ENCODE data around the gene SHANK3. TPM values are rescaled to one million over a fixed set of nuclear protein-coding genes. Genes with fewer than 3 reads are reported as not detected.
A peak's percentile ranks its signal among the peaks of the same experiment; 100 is the strongest.

Gene SHANK3
- total RNA-seq, 2 experiments from 2014 or later, result 0.15 TPM; not detected in 1

DNA sequence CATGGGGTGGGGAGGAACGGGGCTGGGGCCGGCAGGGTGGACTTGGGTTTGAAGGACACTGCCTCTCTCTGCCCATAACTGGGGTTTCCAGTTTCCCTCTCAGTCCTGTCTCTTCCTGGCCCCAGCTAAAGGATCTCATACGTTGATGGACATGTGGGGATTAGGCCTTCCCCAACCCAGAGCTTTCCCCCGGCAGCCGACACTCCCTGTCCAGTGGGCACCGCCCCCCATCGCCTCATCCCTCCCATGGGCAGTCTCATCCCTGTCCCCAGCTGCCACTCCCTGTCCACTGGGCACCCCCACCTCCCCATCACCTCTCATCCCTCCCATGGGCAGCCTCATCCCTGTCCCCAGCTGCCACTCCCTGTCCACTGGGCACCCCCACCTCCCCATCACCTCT is 43.2 kb downstream of the SHANK3 start:
- TF ChIP-seq, protein P1, sequence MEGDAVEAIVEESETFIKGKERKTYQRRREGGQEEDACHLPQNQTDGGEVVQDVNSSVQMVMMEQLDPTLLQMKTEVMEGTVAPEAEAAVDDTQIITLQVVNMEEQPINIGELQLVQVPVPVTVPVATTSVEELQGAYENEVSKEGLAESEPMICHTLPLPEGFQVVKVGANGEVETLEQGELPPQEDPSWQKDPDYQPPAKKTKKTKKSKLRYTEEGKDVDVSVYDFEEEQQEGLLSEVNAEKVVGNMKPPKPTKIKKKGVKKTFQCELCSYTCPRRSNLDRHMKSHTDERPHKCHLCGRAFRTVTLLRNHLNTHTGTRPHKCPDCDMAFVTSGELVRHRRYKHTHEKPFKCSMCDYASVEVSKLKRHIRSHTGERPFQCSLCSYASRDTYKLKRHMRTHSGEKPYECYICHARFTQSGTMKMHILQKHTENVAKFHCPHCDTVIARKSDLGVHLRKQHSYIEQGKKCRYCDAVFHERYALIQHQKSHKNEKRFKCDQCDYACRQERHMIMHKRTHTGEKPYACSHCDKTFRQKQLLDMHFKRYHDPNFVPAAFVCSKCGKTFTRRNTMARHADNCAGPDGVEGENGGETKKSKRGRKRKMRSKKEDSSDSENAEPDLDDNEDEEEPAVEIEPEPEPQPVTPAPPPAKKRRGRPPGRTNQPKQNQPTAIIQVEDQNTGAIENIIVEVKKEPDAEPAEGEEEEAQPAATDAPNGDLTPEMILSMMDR (conservative IDR thresholded peaks at IDR 0.05; ENCODE audit: low read length), result no peak
- TF ChIP-seq EZH2phosphoT487 (IDR thresholded peaks at IDR 0.05; ENCODE audit: borderline replicate concordance, low read depth, low read length), result no peak
- Histone ChIP-seq H3K79me2 (ENCODE audit: insufficient read depth, low read depth, low read length) (no peaks in the 10 kb centered on the region), H3K4me3 (ENCODE audit: low read depth, low read length, poor library complexity, severe bottlenecking) (no peak overlapping the region), H2AFZ (ENCODE audit: low read length) (no peak overlapping the region), H3K9me2 (ENCODE audit: insufficient read depth, low read length) (no peaks in the 10 kb centered on the region), H3K4me2 (ENCODE audit: low read length) (no peak overlapping the region), H4K20me1 (ENCODE audit: insufficient read depth, low read length) (no peaks in the 10 kb centered on the region), H3K27ac (ENCODE audit: low read depth, low read length, poor library complexity, severe bottlenecking) (no peak overlapping the region), H3K4me1 (ENCODE audit: insufficient read depth, low read length, poor library complexity, severe bottlenecking) (no peaks in the 10 kb centered on the region), H3K9me3 (ENCODE audit: low read length) (no peaks in the 10 kb centered on the region), H3K36me3 (ENCODE audit: insufficient read depth, low read length) (no peaks in the 10 kb centered on the region)
- no TSS peak for BruUV-seq (replicated peaks)
- ChIA-PET CTCF (ENCODE audit: unreplicated experiment) (interaction anchor here (1.1 kb wide), 1 partner anchor 11 kb away, joined by 3 read pairs; no protein-coding TSS in a partner anchor), POLR2A (no interaction called here)
- no peak for DNase-seq (ENCODE audit: low spot score)
- intact Hi-C loops (cut with micrococcal nuclease; ENCODE audit: unreplicated experiment), result no loop called here

DNA sequence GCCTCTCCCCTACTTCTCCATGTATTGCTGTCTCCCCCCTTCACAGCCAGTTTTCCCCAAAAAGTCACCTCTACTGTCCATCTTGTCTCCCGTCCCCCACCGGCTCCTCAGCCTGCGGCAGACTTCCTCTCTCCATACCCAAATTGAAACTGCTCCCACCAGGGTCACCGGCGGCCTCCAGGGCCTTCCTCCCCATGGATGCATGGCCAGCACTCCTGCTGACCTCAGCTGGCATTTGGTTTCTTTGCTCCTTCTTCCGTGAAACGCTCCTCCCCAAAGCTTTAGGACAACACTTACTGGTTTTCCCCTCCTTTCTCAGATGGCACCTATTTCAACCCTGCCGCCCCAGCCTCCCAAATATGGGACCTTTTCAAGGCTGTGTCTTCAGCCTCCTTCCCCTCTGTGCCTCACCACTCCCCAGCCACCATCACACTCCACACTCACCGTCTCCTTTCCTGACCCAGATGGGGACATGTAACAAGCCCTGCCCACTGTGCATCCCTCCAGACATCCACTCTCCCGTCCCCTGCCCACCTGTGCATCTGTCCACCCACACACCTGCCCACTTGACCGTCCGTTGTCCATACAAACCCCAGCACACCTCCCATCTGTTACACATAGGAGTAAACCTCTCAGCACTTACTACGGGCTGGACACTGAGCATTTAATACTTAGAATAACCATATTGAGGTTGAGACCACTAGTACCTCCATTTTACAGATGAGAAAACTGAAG is 43.8 kb downstream of the SHANK3 start:
- Histone ChIP-seq H3K36me3 (ENCODE audit: insufficient read depth, low read length) (no peaks in the 10 kb centered on the region), H3K9me3 (ENCODE audit: low read length) (no peaks in the 10 kb centered on the region), H3K79me2 (ENCODE audit: insufficient read depth, low read depth, low read length) (no peaks in the 10 kb centered on the region), H3K9me2 (ENCODE audit: insufficient read depth, low read length) (no peaks in the 10 kb centered on the region), H3K4me1 (ENCODE audit: insufficient read depth, low read length, poor library complexity, severe bottlenecking) (no peaks in the 10 kb centered on the region), H3K4me3 (ENCODE audit: low read depth, low read length, poor library complexity, severe bottlenecking) (no peak overlapping the region), H3K4me2 (ENCODE audit: low read length) (no peak overlapping the region), H2AFZ (ENCODE audit: low read length) (no peak overlapping the region), H3K27ac (ENCODE audit: low read depth, low read length, poor library complexity, severe bottlenecking) (no peak overlapping the region), H4K20me1 (ENCODE audit: insufficient read depth, low read length) (no peaks in the 10 kb centered on the region)
- TF ChIP-seq, protein P1 (conservative IDR thresholded peaks at IDR 0.05; ENCODE audit: low read length), result no peak
- no peak for TF ChIP-seq EZH2phosphoT487 (IDR thresholded peaks at IDR 0.05; ENCODE audit: borderline replicate concordance, low read depth, low read length)
- ChIA-PET CTCF (ENCODE audit: unreplicated experiment) (interaction anchor here (1.1 kb wide), 1 partner anchor 10 kb away, joined by 3 read pairs; no protein-coding TSS in a partner anchor), POLR2A (no interaction called here)
- no peak for DNase-seq (ENCODE audit: low spot score)
- intact Hi-C loops (cut with micrococcal nuclease; ENCODE audit: unreplicated experiment), result no loop called here
- no TSS peak for BruUV-seq (replicated peaks)

GRCh38 chr22:50717709-50718351 is 45.2 kb downstream of the SHANK3 start:
- BruUV-seq (replicated peaks), result no TSS peak
- Histone ChIP-seq H3K9me3 (ENCODE audit: low read length) (no peaks in the 10 kb centered on the region), H3K4me3 (ENCODE audit: low read depth, low read length, poor library complexity, severe bottlenecking) (no peak overlapping the region), H3K4me1 (ENCODE audit: insufficient read depth, low read length, poor library complexity, severe bottlenecking) (no peaks in the 10 kb centered on the region), H4K20me1 (ENCODE audit: insufficient read depth, low read length) (no peaks in the 10 kb centered on the region), H3K79me2 (ENCODE audit: insufficient read depth, low read depth, low read length) (no peaks in the 10 kb centered on the region), H3K9me2 (ENCODE audit: insufficient read depth, low read length) (no peaks in the 10 kb centered on the region), H3K27ac (ENCODE audit: low read depth, low read length, poor library complexity, severe bottlenecking) (no peak overlapping the region), H3K36me3 (ENCODE audit: insufficient read depth, low read length) (no peaks in the 10 kb centered on the region), H3K4me2 (ENCODE audit: low read length) (no peak overlapping the region), H2AFZ (ENCODE audit: low read length) (no peak overlapping the region)
- POLR2A ChIA-PET, result no interaction called here
- peak; percentile 47 for DNase-seq (ENCODE audit: low spot score)
- CTCF ChIA-PET (ENCODE audit: unreplicated experiment), result no interaction called here
- intact Hi-C loops (cut with micrococcal nuclease; ENCODE audit: unreplicated experiment), result no loop called here
- TF ChIP-seq EZH2phosphoT487 (IDR thresholded peaks at IDR 0.05; ENCODE audit: borderline replicate concordance, low read depth, low read length), result no peak
- TF ChIP-seq, protein P1 (conservative IDR thresholded peaks at IDR 0.05; ENCODE audit: low read length), result peak; percentile 70

Measured in OCI-LY7 (cell line).